ENCODE results near the gene EXOC4.

EXOC4 gene

GRCh38 chr7:133364959-133365690 lies 112.2 kb downstream of the EXOC4 start:
- no peak for DNase-seq (ENCODE audit: low read depth)

DNA sequence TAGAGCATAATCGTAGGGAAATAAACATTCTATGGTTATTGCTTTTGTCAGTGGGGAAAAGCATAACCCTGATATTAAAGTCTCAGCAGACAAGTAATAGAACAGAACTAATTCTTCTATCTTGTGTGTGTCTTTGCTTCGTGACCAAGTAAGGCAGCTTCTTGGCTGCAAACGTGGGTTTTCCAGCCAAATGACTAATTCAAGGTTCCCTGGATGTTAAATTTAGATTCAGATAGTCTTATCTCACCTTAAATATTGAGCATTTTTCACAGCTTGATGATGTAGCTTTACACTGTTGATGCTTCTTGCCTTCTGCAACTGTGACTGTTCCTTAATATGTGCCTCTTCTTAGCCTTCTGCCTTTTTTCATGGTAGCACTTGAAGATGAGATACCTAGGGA lies 113.0 kb downstream of the EXOC4 start:
- DNase-seq (ENCODE audit: low read depth): no peak

- DNase-seq (ENCODE audit: low read depth): no peak
Observed at GRCh38 chr7:133367561-133367960, 114.7 kb downstream of the EXOC4 start.

GRCh38 chr7:133369130-133369529 lies 116.3 kb downstream of the EXOC4 start:
- DNase-seq (ENCODE audit: low read depth): no peak

DNA sequence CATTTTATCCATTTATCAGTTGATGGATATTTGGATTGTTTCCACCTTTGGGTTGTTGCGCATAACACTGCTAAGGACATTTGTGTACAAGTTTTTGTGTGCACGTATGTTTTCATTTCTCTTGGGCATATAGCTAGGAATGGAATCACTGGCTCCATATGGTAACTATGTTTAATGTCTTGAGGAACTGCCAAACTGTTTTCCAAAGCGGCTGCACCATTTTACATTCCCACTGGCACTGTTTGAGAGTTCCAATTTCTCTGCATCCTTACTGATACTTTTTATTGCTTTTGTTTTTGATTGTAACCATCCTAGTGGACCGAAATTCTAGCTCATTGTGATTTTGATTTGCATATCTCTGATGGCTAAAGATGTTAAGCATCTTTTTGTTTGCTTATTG lies 118.7 kb downstream of the EXOC4 start:
- no peak for DNase-seq (ENCODE audit: low read depth)

- DNase-seq (ENCODE audit: low read depth): no peak
Observed at GRCh38 chr7:133372337-133372736, 119.5 kb downstream of the EXOC4 start.

GRCh38 chr7:133376514-133376913 lies 123.6 kb downstream of the EXOC4 start:
- no peak for DNase-seq (ENCODE audit: low read depth)

DNA sequence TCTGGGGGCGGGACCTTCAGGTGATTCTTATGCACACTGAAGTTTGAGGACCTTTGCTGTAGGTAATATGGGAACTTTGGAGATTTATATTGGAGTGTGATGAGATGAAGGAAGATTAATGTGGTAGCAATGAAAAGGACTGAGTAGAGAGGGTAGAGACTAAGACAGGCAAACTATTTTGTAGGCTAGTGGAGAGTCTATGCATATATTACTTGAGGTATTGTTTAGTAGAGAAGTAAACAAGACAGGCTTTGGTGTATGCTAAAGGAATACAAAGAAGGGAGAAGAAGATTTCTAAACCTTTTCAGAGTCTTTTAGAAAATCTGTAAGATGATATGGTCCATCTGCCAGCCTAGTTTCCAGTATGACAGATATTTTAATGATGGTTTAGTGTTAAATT lies 129.1 kb downstream of the EXOC4 start:
- no peak for DNase-seq (ENCODE audit: low read depth)

DNA sequence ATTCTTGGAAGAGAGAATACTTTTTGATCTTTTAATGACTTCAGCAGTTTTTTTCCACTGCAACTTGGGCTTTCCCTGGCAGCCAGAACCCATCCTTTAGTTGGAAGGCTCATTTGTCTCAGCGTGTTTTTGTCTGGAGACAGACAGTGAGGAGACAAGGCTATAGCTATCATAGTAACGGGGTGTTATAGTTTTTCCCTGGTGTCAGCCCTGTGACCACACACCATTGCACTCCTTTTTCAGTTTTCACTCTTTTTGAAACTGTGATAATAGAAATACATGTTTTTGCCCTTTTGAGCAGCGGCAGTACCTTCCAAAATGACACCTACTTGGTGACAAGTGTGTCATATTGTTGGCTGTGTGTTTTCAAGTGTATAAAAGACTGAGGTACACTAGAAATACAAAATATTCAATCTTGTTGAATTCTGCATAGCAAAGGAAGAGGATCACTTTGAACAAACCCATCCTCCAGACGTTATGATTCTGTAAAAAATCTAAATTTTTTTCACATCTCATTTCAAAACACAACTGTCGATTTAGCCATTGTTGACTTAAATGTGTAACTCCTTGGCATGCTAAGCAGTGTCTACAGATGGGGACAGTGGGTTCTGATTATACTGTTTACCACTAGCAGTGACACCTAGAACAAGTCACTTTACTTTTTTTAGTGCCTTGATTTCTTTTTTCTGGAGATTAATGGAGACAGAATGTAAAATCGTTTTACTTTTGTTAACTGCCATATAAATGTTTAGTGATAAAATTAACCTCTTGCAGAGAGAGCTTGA lies 130.1 kb downstream of the EXOC4 start:
- DNase-seq (ENCODE audit: low read depth): no peak

DNA sequence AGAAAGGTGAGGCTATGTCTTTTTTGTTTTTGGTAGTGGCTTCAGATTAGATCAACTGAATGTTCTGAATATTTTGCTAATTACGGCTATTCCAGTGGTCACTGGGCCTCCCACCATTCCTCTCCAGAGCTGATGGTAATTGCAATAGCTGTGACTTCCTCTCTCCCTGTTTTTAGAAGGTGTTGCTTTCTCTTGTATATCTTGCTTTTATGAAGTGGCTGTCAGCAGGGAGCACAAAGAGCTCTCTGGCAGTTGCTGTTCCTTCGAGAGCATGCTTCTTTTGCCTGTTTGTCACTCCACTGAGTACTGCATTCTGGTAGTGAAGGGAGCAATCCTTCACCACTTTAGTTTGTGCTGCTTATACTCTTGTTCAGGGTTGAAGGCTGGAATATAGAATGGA lies 133.3 kb downstream of the EXOC4 start:
- no peak for DNase-seq (ENCODE audit: low read depth)

- DNase-seq (ENCODE audit: low read depth): no peak
Observed at GRCh38 chr7:133389727-133390126, 136.8 kb downstream of the EXOC4 start.

DNA sequence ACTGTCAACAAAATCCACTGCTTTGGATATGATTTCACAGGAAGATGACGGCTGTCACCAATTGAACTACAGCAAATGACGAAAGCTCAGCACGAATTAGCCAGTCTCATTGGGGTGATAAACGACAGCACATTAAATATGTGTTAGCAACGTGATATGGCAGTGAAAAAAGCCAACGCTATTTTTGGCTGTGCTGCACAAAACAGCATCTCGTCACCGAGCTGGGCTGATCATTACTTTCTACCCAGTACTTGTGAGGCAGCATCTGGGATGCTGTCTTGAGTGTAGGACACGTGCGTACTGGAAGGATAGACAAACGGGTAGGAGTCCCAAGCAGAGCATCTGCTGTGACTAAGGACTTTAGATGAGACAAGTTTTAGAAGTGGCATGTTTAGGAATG lies 138.3 kb downstream of the EXOC4 start:
- no peak for DNase-seq (ENCODE audit: low read depth)

GRCh38 chr7:133394369-133394768 lies 141.5 kb downstream of the EXOC4 start:
- DNase-seq (ENCODE audit: low read depth): no peak

- DNase-seq (ENCODE audit: low read depth): no peak
Observed at GRCh38 chr7:133395551-133395950, 142.7 kb downstream of the EXOC4 start.

GRCh38 chr7:133398506-133398905 lies 145.6 kb downstream of the EXOC4 start:
- DNase-seq (ENCODE audit: low read depth): no peak

GRCh38 chr7:133401225-133401624 lies 148.3 kb downstream of the EXOC4 start:
- DNase-seq (ENCODE audit: low read depth): no peak

- no peak for DNase-seq (ENCODE audit: low read depth)
Observed at GRCh38 chr7:133408212-133408611, 155.3 kb downstream of the EXOC4 start.

DNA sequence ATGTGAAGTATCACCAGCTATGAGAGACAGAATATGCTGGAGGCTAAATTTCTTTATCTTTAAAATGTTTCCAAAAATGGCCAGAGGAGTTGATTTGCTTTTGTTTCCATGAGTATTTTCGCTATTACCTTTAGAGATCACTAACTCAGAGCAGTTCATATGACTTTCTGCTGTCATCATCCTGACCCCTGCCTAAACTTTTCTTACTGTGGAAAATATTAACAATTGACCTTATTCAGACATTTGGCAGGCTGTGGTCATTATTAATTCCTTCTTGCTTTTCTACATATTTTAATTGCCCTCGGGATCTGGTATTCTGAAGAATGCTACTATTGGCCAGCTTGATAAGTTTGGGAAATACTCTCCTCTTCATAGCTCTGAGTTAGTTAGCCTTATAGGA lies 156.5 kb downstream of the EXOC4 start:
- no peak for DNase-seq (ENCODE audit: low read depth)

- DNase-seq (ENCODE audit: low read depth): no peak
Observed at GRCh38 chr7:133409966-133410365, 157.1 kb downstream of the EXOC4 start.

GRCh38 chr7:133411395-133411794 lies 158.5 kb downstream of the EXOC4 start:
- DNase-seq (ENCODE audit: low read depth): no peak

DNA sequence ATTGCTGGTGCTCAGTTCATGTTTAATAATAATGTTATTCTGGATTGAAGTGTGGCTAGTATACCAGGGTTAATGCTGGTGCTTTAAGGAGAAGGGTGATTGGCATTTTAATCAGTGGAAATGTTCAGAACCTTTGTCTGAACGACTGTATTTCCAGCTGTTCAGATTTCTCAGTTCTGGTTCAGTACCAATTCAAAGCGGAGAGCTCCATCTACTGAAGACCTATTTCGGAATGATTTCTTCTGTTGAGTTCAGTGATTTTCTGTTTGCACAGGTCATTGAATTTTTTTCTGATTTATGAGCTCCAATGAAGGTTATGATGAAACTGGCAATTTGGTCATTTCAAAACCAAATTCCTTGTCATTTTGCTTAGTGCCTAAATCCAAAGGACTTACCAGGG lies 160.1 kb downstream of the EXOC4 start:
- no peak for DNase-seq (ENCODE audit: low read depth)

GRCh38 chr7:133419041-133419440 lies 166.2 kb downstream of the EXOC4 start:
- no peak for DNase-seq (ENCODE audit: low read depth)

DNA sequence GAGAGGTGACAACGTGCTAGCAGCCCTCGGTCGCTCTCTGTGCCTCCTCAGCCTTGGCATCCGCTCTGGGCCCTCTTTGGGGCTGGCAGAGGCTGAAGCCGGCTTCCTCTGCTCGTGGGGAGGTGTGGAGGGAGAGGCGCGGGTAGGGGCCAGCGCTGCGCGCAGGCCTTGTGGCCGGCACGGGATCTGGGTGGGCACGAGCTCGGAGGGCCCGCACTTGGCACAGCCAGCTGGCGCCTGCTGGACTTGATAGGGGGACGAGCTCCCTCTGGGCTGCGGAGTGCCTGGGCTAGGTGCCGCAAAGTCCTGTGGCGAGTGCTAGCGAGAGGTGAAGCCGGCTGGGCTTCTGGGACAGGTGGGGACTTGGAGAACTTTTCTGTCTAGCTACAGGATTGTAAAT lies 170.7 kb downstream of the EXOC4 start:
- no peak for DNase-seq (ENCODE audit: low read depth)

GRCh38 chr7:133428326-133428725 lies 175.4 kb downstream of the EXOC4 start:
- no peak for DNase-seq (ENCODE audit: low read depth)

All from fibroblast of the conjunctiva (primary cell).